K562 (cell line): ENCODE results near the gene SLAIN2. TPM values are rescaled to one million over a fixed set of nuclear protein-coding genes. Genes with fewer than 3 reads are reported as not detected.

ENCODE experiments used
- ATAC-seq: fragments of 200-7000 bp; cut with Tn5 transposase; 3 replicates; pipeline ENCODE4 v1.9.1; 2020; ENCODE audit warnings: moderate library complexity
- BruUV-seq: library from RNA; stranded (reverse); fragments of 400-500 nt; replicated peaks from 2 replicates; lab custom pipeline; 2021; lab: Mats Ljungman, UMichigan
- CTCF ChIA-PET: fragments of 300-600 bp; formaldehyde crosslinking; extraction: SDS; loops from one replicate; lab custom pipeline; 2021; ENCODE audit warnings: low intra/inter-chr PET ratio; lab: Yijun Ruan, JAX
- POLR2A ChIA-PET: fragments of 300-600, 350-650 bp; sonication (Branson Sonifier 250); formaldehyde crosslinking; extraction: SDS; loops from one replicate; lab custom pipeline; 2021; ENCODE audit warnings: antibody characterized with exemption, inconsistent platforms; lab: Yijun Ruan, JAX
- DNase-seq, 4 experiments: peaks; one replicate each; pipeline versions ENCODE4 v3.0.0 to v3.0.0-alpha.2; 2011 to 2018; ENCODE audit warnings: low spot score in 3 of 4, mixed read lengths in 3 of 4; ENCODE audit errors: extremely low read depth in 1 of 4
- FAIRE-seq: peaks from 2 replicates; lab custom pipeline; 2011; peaks lifted over from hg19 to GRCh38; lab: Jason Lieb, UNC
- H2AFZ ChIP-seq: 2 replicates; pipeline ENCODE4 v1.6.0; 2011; ENCODE audit warnings: low read depth, low read length, control low read depth, inconsistent platforms
- H3K27ac ChIP-seq: fragments of 200-600 bp; 3 replicates; pipeline ENCODE4 v1.8.0; 2011; ENCODE audit warnings: low read depth, mild to moderate bottlenecking, control low read depth, inconsistent platforms, low read length, moderate library complexity, mixed read lengths; ENCODE audit errors: extremely low read depth
- H3K27me3 ChIP-seq, 2 experiments: fragments of 300-600 bp in 1 of 2; 2 replicates in 1 of 2; 3 replicates in 1 of 2; pipeline versions ENCODE4 v1.6.0 to v1.8.0; 2011; ENCODE audit warnings: inconsistent platforms in 2 of 2, low read length in 2 of 2, mild to moderate bottlenecking in 1 of 2, mixed read lengths in 1 of 2, moderate library complexity in 1 of 2; ENCODE audit not compliant: control insufficient read depth in 2 of 2, insufficient read depth in 2 of 2
- H3K36me3 ChIP-seq: fragments of 300-600 bp; 3 replicates; pipeline ENCODE4 v1.8.0; 2011; ENCODE audit warnings: mild to moderate bottlenecking, low read length, inconsistent platforms; ENCODE audit not compliant: control insufficient read depth, insufficient read depth
- H3K4me1 ChIP-seq, 2 experiments: fragments of 200-600 bp in 1 of 2; replicated peaks in 1 of 2; 2 replicates in 1 of 2; 3 replicates in 1 of 2; pipeline versions ENCODE4 v1.5.1 to v1.8.0; 2011; ENCODE audit warnings: inconsistent platforms in 2 of 2, low read length in 2 of 2, mild to moderate bottlenecking in 1 of 2, mixed read lengths in 1 of 2, moderate library complexity in 1 of 2; ENCODE audit not compliant: control insufficient read depth in 2 of 2, insufficient read depth in 2 of 2
- H3K4me2 ChIP-seq: 2 replicates; pipeline ENCODE4 v1.6.1; 2011; ENCODE audit warnings: low read length, control low read depth, inconsistent platforms, mixed read lengths; ENCODE audit not compliant: insufficient read depth
- H3K4me3 ChIP-seq: fragments of 200-600 bp; sonication (generic), shearing (Covaris generic); 2 replicates; pipeline ENCODE4 v1.5.1; 2016; ENCODE audit warnings: control low read depth, inconsistent platforms
- H3K79me2 ChIP-seq: fragments of 200-600 bp; 3 replicates; pipeline ENCODE4 v1.8.0; 2011; ENCODE audit warnings: low read length, inconsistent platforms; ENCODE audit not compliant: control insufficient read depth, insufficient read depth
- H3K9ac ChIP-seq, 2 experiments: 2 replicates each; pipeline versions ENCODE4 v1.6.0 to v1.6.1; 2011; ENCODE audit warnings: low read depth in 2 of 2, low read length in 2 of 2, control low read depth in 1 of 2, inconsistent platforms in 1 of 2, mild to moderate bottlenecking in 1 of 2, mixed read lengths in 1 of 2; ENCODE audit not compliant: insufficient read depth in 1 of 2
- H3K9me1 ChIP-seq: one replicate; pipeline ENCODE4 v1.6.0; 2011; ENCODE audit warnings: inconsistent platforms, mild to moderate bottlenecking, low read length, moderate library complexity; ENCODE audit not compliant: control insufficient read depth, insufficient read depth
- H3K9me3 ChIP-seq: replicated peaks from 2 replicates; pipeline ENCODE4 v1.5.1; 2011; ENCODE audit warnings: low read depth, low read length, inconsistent platforms; ENCODE audit not compliant: control insufficient read depth, insufficient read depth
- H4K20me1 ChIP-seq: replicated peaks from 2 replicates; pipeline ENCODE4 v1.6.1; 2011; ENCODE audit warnings: low read length, inconsistent platforms, mixed read lengths; ENCODE audit not compliant: control insufficient read depth, insufficient read depth
- ARID2 ChIP-seq: fragments of 450-650 bp; IDR thresholded peaks from 2 replicates; pipeline ENCODE4 v1.6.1; 2017; ENCODE audit warnings: antibody characterized with exemption, mild to moderate bottlenecking
- DNMT1 ChIP-seq: fragments of 450-650 bp; IDR thresholded peaks from 2 replicates; pipeline ENCODE4 v1.6.1; 2016; ENCODE audit warnings: antibody characterized with exemption, mild to moderate bottlenecking
- HCFC1 ChIP-seq: IDR thresholded peaks from 2 replicates; pipeline ENCODE4 v1.6.1; 2012; ENCODE audit warnings: low read depth, low read length, improper control_type of control experiment
- HNRNPUL1 ChIP-seq: fragments of 200-400 bp; formaldehyde crosslinking; IDR thresholded peaks from 2 replicates; pipeline ENCODE4 v1.6.1; 2017; ENCODE audit warnings: low read length
- KLF13 ChIP-seq: fragments of 450-650 bp; IDR thresholded peaks from 2 replicates; pipeline ENCODE4 v1.6.1; 2016; ENCODE audit warnings: missing genetic modification characterization, low read depth, mild to moderate bottlenecking, missing compliant biosample characterization, moderate library complexity, borderline replicate concordance
- LARP7 ChIP-seq: fragments of 450-650 bp; IDR thresholded peaks from 2 replicates; pipeline ENCODE4 v1.6.1; 2016
- PKNOX1 ChIP-seq: fragments of 450-650 bp; IDR thresholded peaks from 2 replicates; pipeline ENCODE4 v1.6.1; 2016
- TCFL5 ChIP-seq: fragments of 250-450 bp; sonication (Bioruptor Pico); conservative IDR thresholded peaks from 2 replicates; pipeline ENCODE4 v1.6.1; 2021; ENCODE audit warnings: mild to moderate bottlenecking, moderate library complexity, matching md5 sums
- WGBS: fragments of 100-300 bp; shearing (Covaris generic); methylation state at CpG from one replicate; pipeline ENCODE4 v1.1.6; 2016; ENCODE audit warnings: low coverage, mixed read lengths; ENCODE audit not compliant: insufficient coverage; ENCODE audit errors: missing lambda C conversion rate; 5-methylcytosine and 5-hydroxymethylcytosine counted together
- in situ Hi-C: fragments of 300-500 bp; cut with MboI; formaldehyde crosslinking; loops from 4 replicates; pipeline ENCODE4 v1.15.0; 2018; ENCODE audit warnings: inconsistent platforms, mixed read lengths
- intact Hi-C: fragments of 100-400 bp; cut with micrococcal nuclease; formaldehyde crosslinking; loops from 2 replicates; pipeline ENCODE4 v1.14.2; 2022
- polyA plus RNA-seq, 8 experiments: library from polyadenylated mRNA; depleted of rRNA in 4 of 8; stranded (reverse) in 5 of 8; unstranded in 3 of 8; fragments of >200 nt; fragmentation: Nextera tagmentation in 2 of 8; fragmentation: Illumina TruSeq in 1 of 8; extraction: Ambion mirVana in 2 of 8; extraction: Trizol in 1 of 8; gene quantifications; 2 replicates each; pipeline versions ENCODE4 v1.2.1 to v1.2.3, GENCODE V29; 2011 to 2014; ENCODE audit warnings: inconsistent platforms in 1 of 8, missing spikeins in 1 of 8
- total RNA-seq, 7 experiments: library from RNA; depleted of rRNA in 6 of 7; stranded (reverse); fragments of >200 nt in 6 of 7; fragmentation: Illumina TruSeq in 2 of 7; extraction: Trizol in 2 of 7; gene quantifications; 2 replicates each; pipeline versions ENCODE4 v1.2.1 to v1.2.3, GENCODE V29; 2011 to 2021; ENCODE audit warnings: low replicate concordance in 1 of 7

SLAIN2 gene
- total and polyA plus RNA-seq, 9 of the 15 experiments (the other 6 are each of a cell fraction or from before 2014, with no cell fraction given), result 3.5 to 116 (median 35.0) TPM

- no peaks in the 10 kb centered on the region for H3K79me2 ChIP-seq
- DNase-seq (no peak), FAIRE-seq (no peak), ATAC-seq (no peak)
- no peaks in the 10 kb centered on the region; a peak in 1 of 5 replicates for H3K4me1 ChIP-seq
- WGBS, result 92% methylated on average over 6 of the region's 6 CpGs
- H3K9me3 ChIP-seq, result no peaks in the 10 kb centered on the region
- in situ Hi-C loops, result no loop called here
- ChIA-PET POLR2A (interaction anchor here (0.6 to 0.7 kb wide), 2 partner anchors 43 to 78 kb away, joined by 3 read pairs; no protein-coding TSS in a partner anchor), CTCF (no interaction called here)
- H3K9me1 ChIP-seq, result no peaks in the 10 kb centered on the region
- intact Hi-C loops, result no loop called here
- H3K36me3 ChIP-seq, result peaks cover 32% of the 10 kb centered on the region
- no peak overlapping the region for H3K27ac ChIP-seq
- TF ChIP-seq TCFL5 (CRISPR knock-in tag) (no peak), PKNOX1 (no peak), LARP7 (no peak), DNMT1 (no peak), HCFC1 (no peak), ARID2 (no peak), KLF13 (tag) (no peak), HNRNPUL1 (no peak)
- no peaks in the 10 kb centered on the region for H3K27me3 ChIP-seq
- H3K9ac ChIP-seq, result no peak overlapping the region
- H4K20me1 ChIP-seq, result no peaks in the 10 kb centered on the region
- no peak overlapping the region for H2AFZ ChIP-seq
- H3K4me3 ChIP-seq, result no peak overlapping the region
- no peak overlapping the region for H3K4me2 ChIP-seq
- BruUV-seq, result no TSS peak
Observed at GRCh38 chr4:48420144-48420543, 78.8 kb downstream of the SLAIN2 start.
